Astrocyte (in vitro differentiated cells and primary cell): Measurements from ENCODE around the gene TADA2A.

Source experiments
- EZH2 ChIP-seq: IDR thresholded peaks from 2 replicates; pipeline ENCODE4 v1.6.1; 2012; ENCODE audit warnings: mild to moderate bottlenecking, low read length, inconsistent platforms; ENCODE audit not compliant: insufficient read depth
- TF ChIP-seq, protein P1 (sequence below): IDR thresholded peaks from 2 replicates; pipeline ENCODE4 v1.5.1; 2011; ENCODE audit warnings: low read depth, mild to moderate bottlenecking, inconsistent platforms, low read length, moderate library complexity; ENCODE audit not compliant: insufficient read depth

DNA sequence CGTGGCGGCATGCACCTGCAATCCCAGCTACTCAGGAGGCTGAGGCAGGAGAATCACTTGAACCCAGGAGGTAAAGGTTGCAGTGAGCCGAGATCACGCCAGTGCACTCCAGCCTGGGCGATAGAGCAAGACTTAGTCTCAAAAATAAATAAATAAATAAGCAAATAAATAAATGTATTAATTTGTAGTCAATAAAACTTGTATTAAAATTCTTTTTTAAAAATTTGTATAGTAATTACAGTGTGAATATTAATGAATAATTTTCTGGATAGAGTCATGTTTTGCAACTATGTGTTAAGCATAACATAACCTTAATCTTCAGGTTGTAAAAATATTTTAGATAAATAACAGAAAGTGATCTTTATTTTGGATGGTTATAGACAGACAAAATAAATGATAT lies 55.8 kb downstream of the TADA2A start:
- TF ChIP-seq, protein P1, sequence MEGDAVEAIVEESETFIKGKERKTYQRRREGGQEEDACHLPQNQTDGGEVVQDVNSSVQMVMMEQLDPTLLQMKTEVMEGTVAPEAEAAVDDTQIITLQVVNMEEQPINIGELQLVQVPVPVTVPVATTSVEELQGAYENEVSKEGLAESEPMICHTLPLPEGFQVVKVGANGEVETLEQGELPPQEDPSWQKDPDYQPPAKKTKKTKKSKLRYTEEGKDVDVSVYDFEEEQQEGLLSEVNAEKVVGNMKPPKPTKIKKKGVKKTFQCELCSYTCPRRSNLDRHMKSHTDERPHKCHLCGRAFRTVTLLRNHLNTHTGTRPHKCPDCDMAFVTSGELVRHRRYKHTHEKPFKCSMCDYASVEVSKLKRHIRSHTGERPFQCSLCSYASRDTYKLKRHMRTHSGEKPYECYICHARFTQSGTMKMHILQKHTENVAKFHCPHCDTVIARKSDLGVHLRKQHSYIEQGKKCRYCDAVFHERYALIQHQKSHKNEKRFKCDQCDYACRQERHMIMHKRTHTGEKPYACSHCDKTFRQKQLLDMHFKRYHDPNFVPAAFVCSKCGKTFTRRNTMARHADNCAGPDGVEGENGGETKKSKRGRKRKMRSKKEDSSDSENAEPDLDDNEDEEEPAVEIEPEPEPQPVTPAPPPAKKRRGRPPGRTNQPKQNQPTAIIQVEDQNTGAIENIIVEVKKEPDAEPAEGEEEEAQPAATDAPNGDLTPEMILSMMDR: no peak
- no peak for TF ChIP-seq EZH2
